K562 (cell line): ENCODE measurements around the gene STX1B. TPM values are rescaled to one million over a fixed set of nuclear protein-coding genes. Genes with fewer than 3 reads are reported as not detected.

ENCODE experiments used
- EP400 ChIP-seq: fragments of 450-650 bp; IDR thresholded peaks from 2 replicates; pipeline ENCODE4 v1.6.1; 2017; ENCODE audit warnings: antibody characterized with exemption, mild to moderate bottlenecking, moderate library complexity
- ESRRB ChIP-seq: fragments of 250-450 bp; sonication (Bioruptor Pico); IDR thresholded peaks from 2 replicates; pipeline ENCODE4 v1.5.0; 2020; ENCODE audit warnings: mild to moderate bottlenecking, moderate library complexity, borderline replicate concordance
- ETV5 ChIP-seq: sonication (generic); formaldehyde crosslinking; IDR thresholded peaks from 2 replicates; pipeline ENCODE4 v1.4.0; 2020; ENCODE audit warnings: low read depth, mild to moderate bottlenecking, missing genetic modification reagents
- HMG20B ChIP-seq: fragments of 250-450 bp; sonication (Bioruptor Pico); IDR thresholded peaks from 2 replicates; pipeline ENCODE4 v1.5.0; 2021; ENCODE audit warnings: mild to moderate bottlenecking
- KDM2B ChIP-seq: fragments of 250-450 bp; sonication (Bioruptor Pico); IDR thresholded peaks from 2 replicates; pipeline ENCODE4 v1.8.0; 2021; ENCODE audit warnings: mild to moderate bottlenecking, moderate library complexity
- RAD51 ChIP-seq: fragments of 450-650 bp; IDR thresholded peaks from 2 replicates; pipeline ENCODE4 v1.7.1; 2016; ENCODE audit warnings: low read depth, mild to moderate bottlenecking, borderline replicate concordance
- TFAM ChIP-seq: fragments of 250-450 bp; sonication (Bioruptor Pico); conservative IDR thresholded peaks from 2 replicates; pipeline ENCODE4 v1.5.0; 2021; ENCODE audit warnings: mild to moderate bottlenecking, moderate library complexity
- YBX1 ChIP-seq: fragments of 450-650 bp; IDR thresholded peaks from 2 replicates; pipeline ENCODE4 v1.7.1; 2016; ENCODE audit warnings: mild to moderate bottlenecking
- ZNF407 ChIP-seq: fragments of 450-650 bp; IDR thresholded peaks from 2 replicates; pipeline ENCODE4 v1.6.1; 2016; ENCODE audit warnings: low read depth
- ZNF507 ChIP-seq: conservative IDR thresholded peaks from 2 replicates; pipeline ENCODE4 v1.6.1; 2017; ENCODE audit warnings: missing genetic modification characterization, missing compliant biosample characterization
- ZNF778 ChIP-seq: fragments of 450-650 bp; formaldehyde crosslinking; IDR thresholded peaks from 2 replicates; pipeline ENCODE4 v1.4.0; 2020; ENCODE audit warnings: mild to moderate bottlenecking, moderate library complexity
- ZZZ3 ChIP-seq: fragments of 450-650 bp; IDR thresholded peaks from 2 replicates; pipeline ENCODE4 v1.6.1; 2016; ENCODE audit warnings: antibody characterized with exemption, mild to moderate bottlenecking, moderate library complexity
- polyA plus RNA-seq, 8 experiments: library from polyadenylated mRNA; depleted of rRNA in 4 of 8; stranded (reverse) in 5 of 8; unstranded in 3 of 8; fragments of >200 nt; fragmentation: Nextera tagmentation in 2 of 8; fragmentation: Illumina TruSeq in 1 of 8; extraction: Ambion mirVana in 2 of 8; extraction: Trizol in 1 of 8; gene quantifications; 2 replicates each; pipeline versions ENCODE4 v1.2.1 to v1.2.3, GENCODE V29; 2011 to 2014; ENCODE audit warnings: inconsistent platforms in 1 of 8, missing spikeins in 1 of 8
- total RNA-seq, 7 experiments: library from RNA; depleted of rRNA in 6 of 7; stranded (reverse); fragments of >200 nt in 6 of 7; fragmentation: Illumina TruSeq in 2 of 7; extraction: Trizol in 2 of 7; gene quantifications; 2 replicates each; pipeline versions ENCODE4 v1.2.1 to v1.2.3, GENCODE V29; 2011 to 2021; ENCODE audit warnings: low replicate concordance in 1 of 7
- TF ChIP-seq, protein P1 (sequence below), 2 experiments: fragments of 450-650 bp; IDR thresholded peaks; 2 replicates each; pipeline ENCODE4 v1.6.1; 2016
- TF ChIP-seq, protein P2 (sequence below): fragments of 250-450 bp; sonication (Bioruptor Pico); IDR thresholded peaks from 2 replicates; pipeline ENCODE4 v1.9.0; 2021; ENCODE audit warnings: mild to moderate bottlenecking, inconsistent platforms
- TF ChIP-seq, protein P3 (sequence below): IDR thresholded peaks from 2 replicates; pipeline ENCODE4 v1.6.1; 2011; ENCODE audit not compliant: insufficient read length; ENCODE audit errors: extremely low read depth

STX1B gene
- total and polyA plus RNA-seq, 9 of the 15 experiments (the other 6 are each of a cell fraction or from before 2014, with no cell fraction given), result 0.07 to 2.5 (median 0.86) TPM

DNA sequence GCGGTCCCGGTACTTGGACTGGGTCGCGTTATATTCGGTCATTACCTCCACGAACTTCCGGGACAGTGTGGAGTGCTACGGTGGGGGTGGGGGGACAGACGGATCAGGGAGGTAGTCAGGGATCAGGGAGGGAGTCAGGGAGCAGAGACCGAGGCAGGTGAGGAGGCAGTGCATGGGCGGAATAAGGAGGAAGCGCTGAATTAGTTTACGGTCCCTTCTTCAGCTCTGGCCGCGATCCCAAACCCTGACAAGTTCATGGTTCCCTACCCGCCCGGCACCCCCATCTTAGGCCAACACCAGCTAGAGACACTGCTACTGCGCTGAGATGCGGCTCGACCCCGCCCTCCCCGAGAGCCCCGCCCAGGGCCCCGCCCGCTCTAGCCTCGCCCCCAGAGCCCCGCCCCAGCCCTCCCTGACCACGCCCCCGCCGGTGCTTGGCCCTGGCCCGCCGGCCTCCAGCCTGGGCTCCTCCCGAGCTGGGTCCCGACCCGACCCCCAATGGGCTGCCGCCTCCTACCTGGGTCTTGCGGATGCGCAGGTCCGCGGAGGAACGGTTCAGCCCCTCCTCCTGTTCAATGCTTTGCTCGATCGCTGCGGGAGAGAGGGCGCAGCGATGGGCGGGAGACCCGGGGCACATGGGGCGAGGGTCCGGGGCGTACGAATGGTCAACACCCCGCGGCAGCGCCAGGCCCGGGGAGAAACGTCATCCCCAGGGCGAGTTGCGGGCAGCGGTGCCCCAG is 13.3 kb downstream of the STX1B start (continued):
- TF ChIP-seq, protein P1, sequence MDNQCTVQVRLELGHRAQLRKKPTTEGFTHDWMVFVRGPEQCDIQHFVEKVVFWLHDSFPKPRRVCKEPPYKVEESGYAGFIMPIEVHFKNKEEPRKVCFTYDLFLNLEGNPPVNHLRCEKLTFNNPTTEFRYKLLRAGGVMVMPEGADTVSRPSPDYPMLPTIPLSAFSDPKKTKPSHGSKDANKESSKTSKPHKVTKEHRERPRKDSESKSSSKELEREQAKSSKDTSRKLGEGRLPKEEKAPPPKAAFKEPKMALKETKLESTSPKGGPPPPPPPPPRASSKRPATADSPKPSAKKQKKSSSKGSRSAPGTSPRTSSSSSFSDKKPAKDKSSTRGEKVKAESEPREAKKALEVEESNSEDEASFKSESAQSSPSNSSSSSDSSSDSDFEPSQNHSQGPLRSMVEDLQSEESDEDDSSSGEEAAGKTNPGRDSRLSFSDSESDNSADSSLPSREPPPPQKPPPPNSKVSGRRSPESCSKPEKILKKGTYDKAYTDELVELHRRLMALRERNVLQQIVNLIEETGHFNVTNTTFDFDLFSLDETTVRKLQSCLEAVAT (IDR thresholded peaks at IDR 0.05), result peak; percentile 35 to 63; a peak in 1 of 4 replicates
- TF ChIP-seq ZZZ3 (no peak), ZNF407 (peak; percentile 85), KDM2B (CRISPR knock-in tag) (no peak), ETV5 (CRISPR knock-in tag) (0 out of 2 replicates have a peak, but pooled peaks have one; percentile 26), TFAM (CRISPR knock-in tag) (no peak), ZNF507 (tag) (no peak), RAD51 (no peak), EP400 (peak; percentile 76), YBX1 (no peak), HMG20B (CRISPR knock-in tag) (no peak), ZNF778 (no peak), ESRRB (CRISPR knock-in tag) (no peak)
- TF ChIP-seq, protein P2, sequence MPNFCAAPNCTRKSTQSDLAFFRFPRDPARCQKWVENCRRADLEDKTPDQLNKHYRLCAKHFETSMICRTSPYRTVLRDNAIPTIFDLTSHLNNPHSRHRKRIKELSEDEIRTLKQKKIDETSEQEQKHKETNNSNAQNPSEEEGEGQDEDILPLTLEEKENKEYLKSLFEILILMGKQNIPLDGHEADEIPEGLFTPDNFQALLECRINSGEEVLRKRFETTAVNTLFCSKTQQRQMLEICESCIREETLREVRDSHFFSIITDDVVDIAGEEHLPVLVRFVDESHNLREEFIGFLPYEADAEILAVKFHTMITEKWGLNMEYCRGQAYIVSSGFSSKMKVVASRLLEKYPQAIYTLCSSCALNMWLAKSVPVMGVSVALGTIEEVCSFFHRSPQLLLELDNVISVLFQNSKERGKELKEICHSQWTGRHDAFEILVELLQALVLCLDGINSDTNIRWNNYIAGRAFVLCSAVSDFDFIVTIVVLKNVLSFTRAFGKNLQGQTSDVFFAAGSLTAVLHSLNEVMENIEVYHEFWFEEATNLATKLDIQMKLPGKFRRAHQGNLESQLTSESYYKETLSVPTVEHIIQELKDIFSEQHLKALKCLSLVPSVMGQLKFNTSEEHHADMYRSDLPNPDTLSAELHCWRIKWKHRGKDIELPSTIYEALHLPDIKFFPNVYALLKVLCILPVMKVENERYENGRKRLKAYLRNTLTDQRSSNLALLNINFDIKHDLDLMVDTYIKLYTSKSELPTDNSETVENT (CRISPR knock-in tag), result 0 out of 2 replicates have a peak, but pooled peaks have one; percentile 60
- TF ChIP-seq, protein P3, sequence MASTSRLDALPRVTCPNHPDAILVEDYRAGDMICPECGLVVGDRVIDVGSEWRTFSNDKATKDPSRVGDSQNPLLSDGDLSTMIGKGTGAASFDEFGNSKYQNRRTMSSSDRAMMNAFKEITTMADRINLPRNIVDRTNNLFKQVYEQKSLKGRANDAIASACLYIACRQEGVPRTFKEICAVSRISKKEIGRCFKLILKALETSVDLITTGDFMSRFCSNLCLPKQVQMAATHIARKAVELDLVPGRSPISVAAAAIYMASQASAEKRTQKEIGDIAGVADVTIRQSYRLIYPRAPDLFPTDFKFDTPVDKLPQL, result no peak
